Measurements from ENCODE around the gene FUBP1. TPM values are rescaled to one million over a fixed set of nuclear protein-coding genes. Genes with fewer than 3 reads are reported as not detected.
A peak's percentile ranks its signal among the peaks of the same experiment; 100 is the strongest.
"Not testable (repeated sequence)": the region's sequence is repeated elsewhere in the genome, so short reads cannot be mapped to it uniquely, and the experiment has no call there.

Gene FUBP1
- total and polyA plus RNA-seq, 4 donors, result 18.3 to 142 (median 78.9) TPM

- ATAC-seq (ENCODE audit: low FRiP score), result no peak
- intact Hi-C loops (cut with DNase I), result no loop called here
- Histone ChIP-seq H3K4me1 (ENCODE audit: control insufficient read depth in 1 of 2, insufficient read depth in 2 of 2, low read length in 2 of 2) (peaks cover 0 to 2% of the 10 kb centered on the region in 2 donors), H3K27ac (ENCODE audit: low read depth in 1 of 2, low read length in 2 of 2) (no peak overlapping the region), H3K27me3 (ENCODE audit: control insufficient read depth in 1 of 2, insufficient read depth in 2 of 2, low read length in 1 of 2) (no peaks in the 10 kb centered on the region), H3K4me3 (ENCODE audit: low read length in 2 of 2) (no peak overlapping the region), H3K9me3 (ENCODE audit: control insufficient read depth, low read length) (no peaks in the 10 kb centered on the region), H3K36me3 (ENCODE audit: control insufficient read depth in 1 of 2, insufficient read depth in 2 of 2, low read length in 1 of 2) (peaks cover 7 to 10% of the 10 kb centered on the region in 2 donors)
- no peak for DNase-seq
- WGBS, 2 donors, result 74 to 76% methylated on average over 13 of the region's 13 CpGs
These were observed 52.1 kb downstream of the FUBP1 start for GRCh38 chr1:77926561-77927357.

- WGBS, 2 donors, result 65 to 74% methylated on average over 2 of the region's 2 CpGs
- intact Hi-C loops (cut with DNase I), result no loop called here
- no peaks in the 10 kb centered on the region for H3K9me3 ChIP-seq (ENCODE audit: control insufficient read depth, low read length)
- no peak overlapping the region for H3K4me3 ChIP-seq (ENCODE audit: low read length in 2 of 2)
- H3K27ac ChIP-seq (ENCODE audit: low read depth in 1 of 2, low read length in 2 of 2), result no peak overlapping the region
- peaks cover 11 to 13% of the 10 kb centered on the region in 2 donors for H3K36me3 ChIP-seq (ENCODE audit: control insufficient read depth in 1 of 2, insufficient read depth in 2 of 2, low read length in 1 of 2)
- ATAC-seq (ENCODE audit: low FRiP score) (no peak), DNase-seq (no peak)
- no peaks in the 10 kb centered on the region for H3K27me3 ChIP-seq (ENCODE audit: control insufficient read depth in 1 of 2, insufficient read depth in 2 of 2, low read length in 1 of 2)
- H3K4me1 ChIP-seq (ENCODE audit: control insufficient read depth in 1 of 2, insufficient read depth in 2 of 2, low read length in 2 of 2), result peaks cover 0 to 2% of the 10 kb centered on the region in 2 donors
These were observed 52.9 kb downstream of the FUBP1 start for GRCh38 chr1:77925956-77926355.

GRCh38 chr1:77925518-77925917 lies 53.4 kb downstream of the FUBP1 start:
- H3K4me1 ChIP-seq (ENCODE audit: control insufficient read depth in 1 of 2, insufficient read depth in 2 of 2, low read length in 2 of 2), result peaks cover 0 to 2% of the 10 kb centered on the region in 2 donors
- no peaks in the 10 kb centered on the region for H3K27me3 ChIP-seq (ENCODE audit: control insufficient read depth in 1 of 2, insufficient read depth in 2 of 2, low read length in 1 of 2)
- WGBS, 2 donors, result 16 to 19% methylated on average over 1 of the region's 1 CpG
- ATAC-seq (ENCODE audit: low FRiP score) (no peak), DNase-seq (no peak)
- no peak overlapping the region for H3K27ac ChIP-seq (ENCODE audit: low read depth in 1 of 2, low read length in 2 of 2)
- no peak overlapping the region for H3K4me3 ChIP-seq (ENCODE audit: low read length in 2 of 2)
- H3K9me3 ChIP-seq (ENCODE audit: control insufficient read depth, low read length), result no peaks in the 10 kb centered on the region
- peaks cover 10 to 11% of the 10 kb centered on the region in 2 donors for H3K36me3 ChIP-seq (ENCODE audit: control insufficient read depth in 1 of 2, insufficient read depth in 2 of 2, low read length in 1 of 2)
- intact Hi-C loops (cut with DNase I), result no loop called here

GRCh38 chr1:77918918-77919317 lies 60.0 kb downstream of the FUBP1 start:
- H3K9me3 ChIP-seq (ENCODE audit: control insufficient read depth, low read length); H3K27ac ChIP-seq (ENCODE audit: low read depth in 1 of 2, low read length in 2 of 2); H3K27me3 ChIP-seq (ENCODE audit: control insufficient read depth in 1 of 2, insufficient read depth in 2 of 2, low read length in 1 of 2); DNase-seq; ATAC-seq (ENCODE audit: low FRiP score); H3K4me1 ChIP-seq (ENCODE audit: control insufficient read depth in 1 of 2, insufficient read depth in 2 of 2, low read length in 2 of 2); H3K4me3 ChIP-seq (ENCODE audit: low read length in 2 of 2): not testable (repeated sequence)
- peaks cover 5 to 10% of the 10 kb centered on the region in 2 donors for H3K36me3 ChIP-seq (ENCODE audit: control insufficient read depth in 1 of 2, insufficient read depth in 2 of 2, low read length in 1 of 2)
- 93 to 94% methylated on average over 5 of the region's 5 CpGs for WGBS, 2 donors
- intact Hi-C loops (cut with DNase I), result loop anchor here in 1 of 2 donors (5.0 kb wide), 1 partner anchor 33 kb away; no protein-coding TSS in a partner anchor

GRCh38 chr1:77910116-77910515 lies 68.8 kb downstream of the FUBP1 start:
- DNase-seq (no peak), ATAC-seq (ENCODE audit: low FRiP score) (no peak)
- Histone ChIP-seq H3K27ac (ENCODE audit: low read depth in 1 of 2, low read length in 2 of 2) (no peak overlapping the region), H3K36me3 (ENCODE audit: control insufficient read depth in 1 of 2, insufficient read depth in 2 of 2, low read length in 1 of 2) (peaks cover 0 to 2% of the 10 kb centered on the region in 2 donors), H3K9me3 (ENCODE audit: control insufficient read depth, low read length) (no peaks in the 10 kb centered on the region), H3K27me3 (ENCODE audit: control insufficient read depth in 1 of 2, insufficient read depth in 2 of 2, low read length in 1 of 2) (no peaks in the 10 kb centered on the region), H3K4me1 (ENCODE audit: control insufficient read depth in 1 of 2, insufficient read depth in 2 of 2, low read length in 2 of 2) (peaks cover 0 to 2% of the 10 kb centered on the region in 2 donors), H3K4me3 (ENCODE audit: low read length in 2 of 2) (no peak overlapping the region)
- intact Hi-C loops (cut with DNase I), result no loop called here
- WGBS, 2 donors, result 88 to 91% methylated on average over 4 of the region's 4 CpGs

GRCh38 chr1:77906624-77907023 lies 72.2 kb downstream of the FUBP1 start:
- no peak for DNase-seq
- H3K27ac ChIP-seq (ENCODE audit: low read depth in 1 of 2, low read length in 2 of 2), result no peak overlapping the region
- 90 to 92% methylated on average over 1 of the region's 1 CpG for WGBS, 2 donors
- peaks cover 0 to 2% of the 10 kb centered on the region in 2 donors for H3K36me3 ChIP-seq (ENCODE audit: control insufficient read depth in 1 of 2, insufficient read depth in 2 of 2, low read length in 1 of 2)
- intact Hi-C loops (cut with DNase I), result no loop called here
- no peak for ATAC-seq (ENCODE audit: low FRiP score)
- H3K4me1 ChIP-seq (ENCODE audit: control insufficient read depth in 1 of 2, insufficient read depth in 2 of 2, low read length in 2 of 2), result peaks cover 0 to 3% of the 10 kb centered on the region in 2 donors
- no peaks in the 10 kb centered on the region for H3K27me3 ChIP-seq (ENCODE audit: control insufficient read depth in 1 of 2, insufficient read depth in 2 of 2, low read length in 1 of 2)
- no peak overlapping the region for H3K4me3 ChIP-seq (ENCODE audit: low read length in 2 of 2)
- no peaks in the 10 kb centered on the region for H3K9me3 ChIP-seq (ENCODE audit: control insufficient read depth, low read length)

- H3K4me1 ChIP-seq (ENCODE audit: control insufficient read depth in 1 of 2, insufficient read depth in 2 of 2, low read length in 2 of 2), result peaks cover 0 to 4% of the 10 kb centered on the region in 2 donors
- H3K9me3 ChIP-seq (ENCODE audit: control insufficient read depth, low read length), result no peaks in the 10 kb centered on the region
- no peak for DNase-seq
- no peak overlapping the region for H3K4me3 ChIP-seq (ENCODE audit: low read length in 2 of 2)
- no peak for ATAC-seq (ENCODE audit: low FRiP score)
- intact Hi-C loops (cut with DNase I), result no loop called here
- no peaks in the 10 kb centered on the region for H3K27me3 ChIP-seq (ENCODE audit: control insufficient read depth in 1 of 2, insufficient read depth in 2 of 2, low read length in 1 of 2)
- WGBS, 2 donors, result 57 to 60% methylated on average over 2 of the region's 2 CpGs
- H3K27ac ChIP-seq (ENCODE audit: low read depth in 1 of 2, low read length in 2 of 2), result peak overlapping the region in 1 of 2 donors; percentile 21
- H3K36me3 ChIP-seq (ENCODE audit: control insufficient read depth in 1 of 2, insufficient read depth in 2 of 2, low read length in 1 of 2), result peaks cover 0 to 2% of the 10 kb centered on the region in 2 donors
These were observed 72.8 kb downstream of the FUBP1 start for GRCh38 chr1:77906019-77906545.

- no peak for ATAC-seq (ENCODE audit: low FRiP score)
- Histone ChIP-seq H3K27ac (ENCODE audit: low read depth in 1 of 2, low read length in 2 of 2) (peak overlapping the region in 1 of 2 donors; percentile 21), H3K9me3 (ENCODE audit: control insufficient read depth, low read length) (no peaks in the 10 kb centered on the region), H3K4me1 (ENCODE audit: control insufficient read depth in 1 of 2, insufficient read depth in 2 of 2, low read length in 2 of 2) (peaks cover 0 to 4% of the 10 kb centered on the region in 2 donors), H3K4me3 (ENCODE audit: low read length in 2 of 2) (no peak overlapping the region), H3K27me3 (ENCODE audit: control insufficient read depth in 1 of 2, insufficient read depth in 2 of 2, low read length in 1 of 2) (no peaks in the 10 kb centered on the region), H3K36me3 (ENCODE audit: control insufficient read depth in 1 of 2, insufficient read depth in 2 of 2, low read length in 1 of 2) (peaks cover 0 to 2% of the 10 kb centered on the region in 2 donors)
- no peak for DNase-seq
- 76 to 85% methylated on average over 1 of the region's 1 CpG for WGBS, 2 donors
- intact Hi-C loops (cut with DNase I), result no loop called here
These were observed 73.3 kb downstream of the FUBP1 start for GRCh38 chr1:77905603-77906002.

Data from aorta (tissue), 5 donors.